HG02970 (cell line): Measurements from ENCODE around the gene THRSP.
"Not testable (repeated sequence)": the region's sequence is repeated elsewhere in the genome, so short reads cannot be mapped to it uniquely, and the experiment has no call there.

Experiments
- ATAC-seq: cut with Tn5 transposase; IDR thresholded peaks from one replicate; pipeline ENCODE4 v1.9.1; 2021; ENCODE audit warnings: mild to moderate bottlenecking, moderate library complexity, moderate number of reproducible peaks; ENCODE audit not compliant: unreplicated experiment, low FRiP score

THRSP gene

DNA sequence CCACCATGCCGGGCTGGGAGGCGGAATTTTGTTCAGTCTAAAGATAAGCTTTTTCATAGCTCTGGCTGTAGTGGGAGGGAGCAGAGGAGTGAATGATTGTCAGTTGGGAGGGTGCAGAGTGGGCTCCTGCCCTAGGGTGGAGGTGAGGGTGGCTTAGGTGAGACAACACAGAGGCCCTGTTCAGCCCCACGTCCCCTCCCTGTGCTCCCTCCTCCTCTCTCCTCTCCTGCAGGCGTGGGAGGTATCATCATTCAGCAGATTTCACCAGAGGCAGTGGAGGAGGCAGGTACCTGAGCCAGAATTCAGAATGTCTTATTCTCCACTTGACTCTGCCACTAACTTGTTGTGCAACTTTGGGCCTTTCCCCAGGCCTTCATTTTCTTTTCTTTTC is 1.7 kb upstream of the THRSP start:
- no peak for ATAC-seq

DNA sequence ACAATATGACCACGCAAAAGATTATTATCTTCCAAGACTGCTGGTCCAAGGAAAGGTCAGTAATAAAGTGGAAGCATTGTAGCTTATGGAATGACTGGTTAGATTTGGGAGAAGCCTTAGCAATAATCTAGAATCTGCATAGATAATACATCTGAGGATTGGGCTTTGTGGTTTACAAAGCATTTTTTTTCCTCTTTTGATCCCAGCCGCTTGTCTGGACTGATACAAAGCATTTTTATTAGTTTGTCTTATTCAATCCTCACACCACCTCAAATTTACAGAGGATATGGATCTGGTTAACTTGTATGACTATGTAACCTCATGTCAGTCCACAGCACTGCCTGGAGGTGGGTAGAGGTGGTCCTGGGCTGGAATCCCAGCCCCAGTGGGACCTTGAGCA is 990 bp upstream of the THRSP start:
- no peak for ATAC-seq

DNA sequence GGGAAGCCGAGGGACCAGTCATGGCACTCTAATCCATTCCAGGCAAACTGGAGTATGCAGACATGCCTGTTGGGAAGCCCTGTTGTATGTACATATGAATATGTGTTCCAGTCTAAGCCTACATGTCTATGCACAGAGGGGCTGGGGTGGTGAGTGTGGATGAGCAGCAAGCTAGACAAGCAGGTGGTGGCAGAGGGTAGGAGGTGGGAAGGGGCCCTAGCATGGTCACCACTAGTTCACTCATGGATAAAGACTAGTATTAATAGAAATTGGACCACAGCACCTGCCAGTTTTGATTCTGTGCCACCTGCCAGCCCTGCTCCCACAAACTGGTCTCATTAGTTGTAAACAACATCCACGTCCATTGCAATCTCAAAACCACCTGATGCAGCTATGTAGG is 1.5 kb downstream of the THRSP start:
- no peak for ATAC-seq

DNA sequence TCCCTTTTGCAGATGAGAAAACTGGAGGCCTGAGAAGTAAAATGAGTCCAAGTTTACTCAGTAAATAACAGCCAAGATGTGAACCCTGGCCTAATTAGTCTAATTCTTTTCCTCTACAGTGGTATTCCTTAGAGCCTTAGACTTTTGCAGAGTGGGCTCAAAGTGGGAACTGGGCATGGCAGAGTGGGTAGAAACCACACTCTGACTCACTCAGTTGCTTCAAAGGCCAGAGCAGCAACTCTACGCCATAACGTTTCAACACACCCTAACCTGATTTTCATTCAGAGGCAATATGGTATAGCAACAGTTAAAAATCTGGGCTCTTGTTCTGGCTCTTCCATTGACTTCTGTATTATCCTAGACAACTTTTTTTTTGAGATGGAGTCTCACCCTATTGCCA is 2.8 kb downstream of the THRSP start:
- ATAC-seq, result no peak

DNA sequence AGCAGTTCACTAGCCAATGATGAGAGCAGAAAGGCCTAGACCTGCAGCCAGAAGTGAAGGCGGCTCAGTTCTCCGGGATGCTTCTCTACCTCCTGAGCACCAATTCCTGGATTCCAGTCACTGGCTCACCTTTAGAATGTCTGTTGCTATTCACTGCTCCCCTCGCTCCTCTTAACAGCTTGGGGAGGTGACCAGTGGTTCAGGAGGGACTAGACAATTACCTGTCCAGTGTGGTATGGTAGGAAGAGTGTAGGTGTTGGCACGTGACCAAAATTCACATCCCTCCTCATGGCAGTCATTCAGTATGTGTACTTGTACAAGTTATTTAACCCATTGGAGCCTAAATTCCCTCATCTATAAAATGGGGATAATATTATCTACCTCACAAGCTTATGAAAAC is 4.0 kb downstream of the THRSP start:
- no peak for ATAC-seq

DNA sequence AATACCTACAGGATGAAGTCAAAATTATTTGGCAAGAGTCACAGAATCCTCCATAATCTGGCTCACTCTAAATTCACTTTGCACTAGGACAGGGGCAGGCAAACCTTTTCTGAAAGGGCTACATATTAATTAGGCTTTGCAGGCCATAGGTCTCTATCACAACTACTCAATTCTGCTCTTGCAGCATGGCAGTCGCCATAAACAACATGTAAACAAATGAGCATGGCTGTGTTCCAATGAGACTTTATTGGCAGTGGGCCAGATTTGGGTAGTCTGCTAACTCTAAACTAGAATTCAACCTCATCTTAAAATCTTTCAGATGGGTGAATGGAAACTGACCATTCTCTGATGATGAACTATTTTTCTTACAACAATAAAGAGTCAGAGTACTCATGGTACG is 5.8 kb downstream of the THRSP start:
- no peak for ATAC-seq

DNA sequence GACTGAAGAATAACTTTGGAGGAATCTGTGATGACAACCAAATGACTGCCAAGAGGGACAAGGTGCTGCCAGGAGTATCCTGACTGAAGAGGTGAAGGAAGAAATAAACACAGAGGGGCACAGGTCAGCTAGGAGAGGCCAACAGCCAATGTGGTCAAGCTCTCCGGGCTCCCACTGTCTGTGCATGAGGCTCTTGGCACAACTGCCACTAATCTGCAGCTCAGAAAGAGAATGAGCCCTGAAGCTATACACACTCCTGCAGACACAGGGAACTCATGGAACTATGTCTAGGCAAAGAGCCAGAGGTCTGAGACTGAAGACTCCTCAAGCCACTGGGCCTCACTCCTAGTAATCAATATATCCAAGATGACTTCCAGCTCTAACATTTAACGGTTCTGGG is 7.0 kb downstream of the THRSP start:
- ATAC-seq, result no peak

DNA sequence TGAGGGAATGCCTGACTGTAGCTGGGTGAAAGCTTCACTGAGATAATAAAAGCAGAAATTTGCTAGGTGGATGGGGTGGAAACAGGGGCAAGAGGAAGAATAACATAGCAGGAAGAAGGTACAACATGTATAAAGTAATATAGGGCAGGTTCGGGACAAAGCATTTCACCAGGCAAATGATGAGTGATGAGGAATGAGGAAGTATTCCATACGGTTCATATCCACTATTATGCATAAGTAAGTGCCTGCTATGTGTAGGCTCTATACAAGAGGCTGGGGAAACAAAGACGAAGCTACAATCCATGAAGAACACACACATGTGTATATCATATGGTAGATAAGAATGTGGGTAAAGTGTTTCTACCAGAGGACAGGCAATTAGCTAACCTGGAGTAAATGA is 8.1 kb downstream of the THRSP start:
- ATAC-seq, result no peak

DNA sequence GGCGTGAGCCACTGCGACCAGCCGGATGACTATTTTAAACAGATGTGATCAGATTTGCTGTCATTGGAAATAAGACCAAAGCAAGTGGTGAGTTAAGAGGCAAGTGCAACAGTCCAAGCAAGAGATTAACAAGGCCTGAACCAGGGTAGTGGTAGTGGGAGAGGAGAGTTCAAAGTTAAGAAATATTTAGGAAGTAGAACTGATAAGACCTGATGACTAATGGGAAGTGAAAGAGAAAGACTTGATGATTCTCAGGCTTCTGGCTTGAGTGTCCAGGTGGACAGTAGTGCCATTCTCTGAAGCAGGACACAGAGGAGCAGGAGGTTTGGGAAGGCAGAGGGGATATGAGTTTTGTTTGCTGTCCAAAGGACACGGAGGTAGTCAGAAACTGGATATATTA is 8.8 kb downstream of the THRSP start:
- no peak for ATAC-seq

DNA sequence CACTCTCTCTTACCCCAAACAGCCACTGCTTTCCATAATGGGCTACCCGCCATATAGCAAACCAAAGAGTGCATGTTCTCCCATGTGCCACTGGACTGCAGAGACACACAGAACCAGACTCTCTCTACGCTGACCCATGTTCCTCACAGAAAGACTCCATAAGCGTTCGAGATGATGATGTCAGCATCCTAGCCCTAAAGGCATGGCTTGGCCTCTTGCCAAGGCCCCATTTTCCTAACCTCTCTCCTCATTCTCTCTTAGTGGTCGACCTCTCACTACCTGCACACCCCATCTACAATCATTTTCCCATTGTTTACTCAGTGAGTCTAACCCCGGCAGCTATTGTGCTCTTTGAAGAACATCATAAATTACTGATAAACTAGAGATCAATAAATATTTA is 11.1 kb downstream of the THRSP start:
- no peak for ATAC-seq

DNA sequence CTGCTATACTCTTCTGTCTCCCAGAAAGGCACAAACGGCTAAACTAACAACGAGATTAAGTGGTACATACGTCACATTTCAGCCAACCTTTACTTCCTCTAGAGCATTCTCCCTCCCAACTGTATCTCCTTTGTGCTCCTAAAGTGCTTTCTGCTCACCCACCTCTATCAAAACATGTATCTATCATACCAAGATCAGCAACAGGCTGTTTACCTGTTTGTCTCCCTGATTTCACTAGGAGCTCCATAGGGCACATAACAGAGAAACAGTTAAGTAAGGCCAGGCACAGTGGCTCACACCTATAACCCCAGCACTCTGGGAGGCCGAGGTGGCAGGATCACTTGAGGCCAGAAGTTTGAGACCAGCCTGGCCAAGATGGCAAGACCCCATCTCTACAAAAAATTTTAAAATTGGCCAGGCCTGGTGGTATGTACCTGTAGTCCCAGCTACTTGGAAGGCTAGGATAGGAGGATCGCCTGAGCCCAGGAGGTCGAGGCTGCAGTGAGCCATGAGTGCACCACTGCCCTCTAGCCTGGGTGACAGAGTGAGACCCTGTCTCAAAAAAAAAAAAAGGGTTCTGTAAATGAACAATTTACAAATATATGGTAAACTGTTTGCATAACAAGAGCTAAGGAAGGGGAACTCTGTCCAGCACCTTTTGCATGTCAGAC is 13.2 kb downstream of the THRSP start:
- ATAC-seq, result no peak

DNA sequence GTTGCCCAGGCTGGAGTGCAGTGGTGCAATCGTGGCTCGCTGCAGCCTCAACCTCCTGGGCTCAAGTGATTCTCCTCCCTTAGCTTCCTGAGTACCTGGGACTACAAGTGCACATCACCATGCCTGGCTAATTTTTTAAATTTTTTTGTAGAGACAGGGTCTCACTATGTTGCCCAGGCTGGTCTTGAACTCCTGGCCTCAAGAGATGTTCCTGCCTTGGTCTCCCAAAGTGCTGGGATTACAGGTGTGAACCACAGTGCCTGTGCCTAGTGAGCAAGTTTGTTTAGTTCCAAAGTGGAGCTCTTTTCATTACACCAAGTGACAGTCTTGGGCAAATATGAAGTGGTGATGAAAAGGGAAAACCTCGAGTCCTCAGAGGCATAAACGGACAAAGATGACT is 13.9 kb downstream of the THRSP start:
- not testable (repeated sequence) for ATAC-seq

DNA sequence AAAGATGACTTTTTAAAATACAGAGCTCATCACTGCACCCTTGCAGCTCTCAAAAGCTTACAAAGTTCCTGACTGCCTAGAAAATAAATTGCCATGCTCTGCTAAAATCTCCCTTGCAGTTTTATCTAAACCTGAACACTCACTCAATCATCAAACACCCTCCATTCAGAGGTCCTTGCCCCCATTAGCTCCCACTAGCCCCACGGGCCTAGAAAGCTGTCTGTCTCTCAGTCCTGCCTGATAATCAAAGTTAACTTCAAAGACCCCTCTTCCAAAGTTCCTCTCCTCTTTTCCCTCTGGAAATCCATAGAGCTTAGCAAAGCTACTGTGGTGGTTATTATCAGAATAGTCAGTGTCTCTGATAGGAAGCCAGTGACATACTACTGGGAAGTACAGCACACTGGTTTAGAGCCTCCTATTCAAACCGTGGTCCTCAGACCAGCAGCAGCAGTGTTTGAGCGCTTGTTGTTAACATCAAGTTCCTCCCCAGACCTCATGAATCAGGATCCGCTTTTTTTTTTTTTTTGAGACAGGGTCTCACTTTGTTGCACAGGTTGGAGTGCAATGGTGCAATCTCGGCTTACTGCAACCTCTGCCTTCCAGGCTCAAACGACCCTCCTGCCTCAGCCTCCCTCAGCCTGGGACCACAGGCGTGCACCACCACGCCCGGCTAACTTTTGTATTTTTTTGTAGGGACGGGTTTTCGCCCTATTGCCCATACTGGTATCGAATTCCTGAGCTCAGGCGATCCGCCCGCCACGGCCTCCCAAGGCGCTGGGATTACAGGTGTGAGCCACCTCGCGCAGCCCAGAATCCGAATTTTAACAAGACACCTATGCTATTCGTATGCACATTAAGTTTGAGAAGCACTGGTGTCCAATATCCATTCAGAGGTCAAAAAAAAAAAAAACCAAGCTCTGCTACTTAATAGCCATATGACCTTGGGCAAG is 14.8 kb downstream of the THRSP start:
- no peak for ATAC-seq

DNA sequence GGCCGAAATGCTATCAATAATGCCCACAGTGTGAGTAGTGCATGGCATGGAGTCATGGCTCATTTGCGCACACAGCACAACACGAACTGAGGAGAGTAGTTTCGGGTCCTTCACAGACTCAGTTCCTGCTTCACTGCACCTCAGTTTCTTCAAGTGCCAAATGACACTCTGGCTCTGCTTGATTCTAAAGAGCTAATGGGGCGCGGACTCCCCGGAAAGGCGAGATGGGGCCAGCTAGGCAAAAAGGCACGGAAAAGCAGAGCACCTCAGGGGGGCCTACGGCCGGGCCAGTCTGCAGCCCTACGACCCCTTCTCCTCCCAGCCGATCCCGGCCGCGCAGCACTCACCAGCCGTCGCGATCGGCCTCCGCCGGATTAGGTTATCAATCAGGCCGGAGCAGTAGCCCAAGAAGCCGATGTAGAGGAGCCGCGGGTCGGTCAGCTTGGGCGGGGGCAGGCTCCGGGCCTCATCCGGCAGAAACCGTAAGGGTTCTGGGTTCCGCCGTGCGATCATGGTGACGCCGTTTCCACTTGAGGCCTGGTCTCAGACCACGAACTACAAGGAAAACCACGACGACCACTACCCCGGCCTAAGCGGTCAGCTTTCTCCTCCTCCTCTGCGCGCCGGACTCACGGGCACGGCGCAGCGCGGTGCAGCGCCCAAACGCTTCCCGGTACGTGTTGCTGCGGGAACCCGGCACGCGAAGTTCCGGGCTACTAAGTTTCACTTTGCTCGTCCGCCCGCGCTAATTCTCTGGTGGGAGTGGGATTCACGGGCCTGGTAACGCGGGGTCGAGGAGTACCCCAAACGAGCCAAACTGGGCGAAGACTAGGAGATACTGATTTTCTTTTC is 15.8 kb downstream of the THRSP start, which contains the start of gene NDUFC2:
TSS of gene NDUFC2 (minus strand) at position 631 of the 852 bp plus-strand sequence. CDS start at position 513, 118 bp downstream.
- no peak for ATAC-seq

DNA sequence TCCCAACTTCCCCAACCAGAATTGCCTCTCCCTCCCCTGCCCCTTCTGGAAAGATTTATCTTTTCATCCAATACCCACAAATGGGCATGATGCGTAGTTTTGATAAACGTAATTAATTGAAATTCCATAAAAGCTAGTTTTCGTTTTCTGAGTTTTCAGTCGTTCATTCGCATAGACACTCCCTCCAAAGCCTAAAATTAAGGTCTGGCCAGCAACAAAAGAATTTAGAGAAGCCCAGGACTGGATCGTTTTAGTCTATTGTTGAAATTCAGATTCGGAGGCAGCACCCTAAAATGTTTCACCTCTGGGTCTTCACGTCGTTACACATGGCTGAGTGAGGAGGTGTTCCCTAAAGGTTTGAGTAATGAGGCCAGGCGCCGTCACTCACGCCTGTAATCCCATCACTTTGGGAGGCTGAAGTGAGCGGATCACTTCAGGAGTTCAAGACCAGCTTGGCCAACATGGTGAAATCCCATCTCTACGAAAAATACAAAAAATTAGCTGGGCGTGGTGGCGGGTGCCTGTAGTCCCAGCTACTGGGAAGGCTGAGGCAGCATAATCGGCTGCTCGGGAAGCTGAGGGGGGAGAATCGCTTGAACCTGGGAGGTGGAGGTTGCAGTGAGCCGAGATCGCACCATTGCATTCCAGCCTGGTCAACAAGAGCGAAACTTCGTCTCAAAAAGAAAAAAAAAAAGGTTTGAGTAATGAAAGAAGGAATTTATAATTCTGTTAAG is 16.6 kb downstream of the THRSP start:
- ATAC-seq, result no peak

DNA sequence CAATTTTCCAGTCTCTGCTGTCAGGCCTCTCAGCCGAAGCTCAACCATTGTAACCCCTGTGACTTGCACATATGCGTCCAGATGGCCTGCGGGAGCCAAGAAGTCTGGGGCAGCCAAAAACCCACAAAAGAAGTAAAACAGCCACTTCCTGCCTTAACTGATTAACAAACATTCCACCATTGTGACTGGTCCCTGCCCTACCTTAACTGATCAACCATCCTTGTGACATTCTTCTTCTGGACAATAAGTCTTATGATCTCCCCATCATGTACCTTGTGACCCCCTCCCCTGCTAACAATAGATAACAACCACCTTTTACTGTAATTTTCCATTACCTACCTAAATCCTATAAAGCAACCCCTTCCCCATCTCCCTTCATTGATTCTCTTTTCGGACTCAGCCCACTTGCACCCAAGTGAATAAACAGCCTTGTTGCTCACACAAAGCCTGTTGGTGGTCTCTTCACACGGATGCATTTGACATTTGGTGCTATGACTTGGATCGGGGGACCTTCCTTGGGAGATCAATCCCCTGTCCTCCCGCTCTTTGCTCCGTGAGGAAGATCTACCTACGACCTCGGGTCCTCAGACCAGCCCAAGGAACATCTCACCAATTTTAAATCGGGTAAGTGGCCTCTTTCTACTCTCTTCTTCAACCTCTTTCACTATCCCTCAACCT is 17.3 kb downstream of the THRSP start:
- ATAC-seq, result no peak

DNA sequence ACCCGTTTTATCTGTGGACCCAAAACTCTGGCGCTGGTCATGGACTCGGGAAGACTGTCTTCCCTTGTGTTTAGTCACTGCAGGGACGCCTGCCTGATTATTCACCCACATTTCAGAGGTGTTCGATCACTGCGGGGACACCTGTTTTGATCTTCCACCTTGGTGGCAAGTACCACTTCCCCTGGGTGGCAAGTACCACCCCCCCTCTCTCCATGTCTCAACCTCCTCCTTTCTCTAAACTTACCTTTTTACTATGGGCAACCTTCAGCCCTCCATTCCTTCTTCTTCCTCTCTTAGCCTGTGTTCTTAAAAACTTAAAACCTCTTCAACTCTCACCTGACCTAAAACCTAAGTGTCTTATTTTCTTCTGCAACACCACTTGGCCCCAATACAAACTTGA is 17.9 kb downstream of the THRSP start:
- no peak for ATAC-seq

DNA sequence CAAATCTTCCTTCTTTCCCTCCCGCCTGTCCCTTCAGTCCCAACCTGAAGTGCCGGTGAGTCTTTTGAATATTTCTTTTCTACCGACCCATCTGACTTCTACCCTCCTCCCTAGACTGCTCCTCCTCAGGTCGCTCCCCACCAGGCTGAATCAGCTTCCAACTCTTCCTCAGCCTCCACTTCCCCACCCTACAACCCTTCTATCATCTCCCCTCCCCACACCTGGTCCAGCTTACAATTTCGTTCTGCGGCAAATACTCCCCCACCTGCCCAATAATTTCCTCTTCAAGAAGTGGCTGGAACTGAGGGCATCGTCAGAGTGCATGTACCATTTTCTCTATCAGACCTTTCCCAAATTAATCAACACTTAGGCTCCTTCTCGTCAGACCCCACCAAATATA is 18.5 kb downstream of the THRSP start:
- ATAC-seq, result no peak

DNA sequence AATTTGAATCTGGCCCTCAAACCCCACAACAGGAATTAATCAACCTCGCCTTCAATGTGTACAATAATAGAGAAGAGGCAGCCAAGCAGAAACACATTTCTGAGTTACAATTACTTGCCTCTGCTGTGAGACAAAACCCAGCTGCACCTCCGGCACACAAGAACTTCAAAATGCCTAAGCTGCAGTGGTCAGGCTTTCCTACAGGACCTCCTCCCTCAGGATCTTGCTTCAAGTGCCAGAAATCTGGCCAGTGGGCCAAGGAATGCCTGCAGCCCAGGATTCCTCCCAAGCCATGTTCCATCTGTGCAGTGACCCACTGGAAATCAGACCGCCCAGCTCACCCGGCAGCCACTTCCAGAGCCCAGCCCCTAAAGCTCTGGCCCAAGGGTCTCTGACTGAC is 19.4 kb downstream of the THRSP start:
- no peak for ATAC-seq

DNA sequence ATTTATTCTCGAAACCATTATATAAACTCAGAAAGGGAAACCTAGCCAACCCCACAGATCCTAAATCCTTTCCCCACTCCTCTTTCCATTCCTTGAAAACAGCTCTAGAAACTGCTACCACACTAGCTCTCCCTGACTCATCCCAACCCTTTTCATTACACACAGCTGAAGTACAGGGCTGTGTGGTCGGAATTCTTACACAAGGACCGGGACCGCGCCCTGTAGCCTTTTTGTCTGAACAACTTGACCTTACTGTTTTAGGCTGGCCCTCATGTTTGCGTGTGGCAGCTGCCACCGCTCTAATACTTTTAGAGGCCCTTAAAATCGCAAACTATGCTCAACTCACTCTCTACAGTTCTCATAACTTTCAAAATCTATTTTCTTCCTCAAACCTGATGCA is 20.8 kb downstream of the THRSP start:
- not testable (repeated sequence) for ATAC-seq
